GM15510 (cell line): ENCODE data around the gene DMD.

ENCODE experiments used
- POLR2A ChIP-seq: IDR thresholded peaks from 3 replicates; pipeline ENCODE4 v1.6.1; 2011; ENCODE audit warnings: borderline replicate concordance; ENCODE audit not compliant: insufficient read length; ENCODE audit errors: extremely low read depth

Gene DMD

DNA sequence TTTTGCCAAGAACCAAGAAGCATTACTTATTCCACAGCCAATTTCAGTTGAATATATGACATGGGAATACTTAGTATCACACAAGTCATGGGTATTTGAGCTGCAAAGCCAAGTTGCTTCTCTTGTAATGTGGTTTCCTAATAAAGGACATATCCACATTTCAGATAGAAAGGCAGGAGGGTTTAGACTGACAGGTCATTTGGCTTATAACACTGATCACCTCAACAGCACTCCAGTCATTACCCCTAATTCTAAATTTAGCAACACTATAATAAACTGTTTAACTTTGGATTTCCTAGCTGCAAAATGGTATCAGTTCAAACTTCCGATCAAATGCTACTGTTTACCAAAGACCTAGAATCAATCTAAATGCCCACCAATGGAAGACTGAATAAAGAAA is 2025.5 kb downstream of the DMD start:
- TF ChIP-seq POLR2A = no peak

DNA sequence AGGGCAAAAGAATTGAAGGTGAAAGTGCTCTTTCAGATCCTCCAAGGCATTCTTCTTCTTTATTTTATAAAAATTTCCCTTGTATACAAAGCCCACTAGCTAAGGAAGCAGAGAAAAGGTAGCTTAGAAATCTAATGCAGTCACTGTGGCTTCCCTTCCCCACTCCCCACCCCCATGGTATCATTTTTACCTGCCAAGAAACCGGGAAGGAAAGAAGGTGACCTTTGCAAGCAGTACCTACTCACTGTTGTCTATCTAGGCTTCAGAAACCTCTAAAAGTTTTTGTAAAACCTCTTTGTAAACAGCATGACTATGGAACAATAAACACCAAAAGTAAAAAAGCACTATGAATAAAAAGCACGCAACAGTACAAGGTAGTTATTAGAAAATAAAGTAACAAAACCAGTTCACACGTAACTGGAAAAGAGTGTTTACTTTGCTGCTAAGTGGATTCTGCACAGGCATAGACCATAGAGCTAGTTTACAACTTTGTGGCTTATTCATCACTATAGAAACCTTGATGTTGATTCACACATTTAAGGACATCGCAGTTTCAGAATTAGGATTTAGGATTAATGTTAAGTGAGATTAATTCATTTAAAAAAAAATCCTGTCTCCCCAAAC is 2029.9 kb downstream of the DMD start:
- TF ChIP-seq POLR2A = no peak

DNA sequence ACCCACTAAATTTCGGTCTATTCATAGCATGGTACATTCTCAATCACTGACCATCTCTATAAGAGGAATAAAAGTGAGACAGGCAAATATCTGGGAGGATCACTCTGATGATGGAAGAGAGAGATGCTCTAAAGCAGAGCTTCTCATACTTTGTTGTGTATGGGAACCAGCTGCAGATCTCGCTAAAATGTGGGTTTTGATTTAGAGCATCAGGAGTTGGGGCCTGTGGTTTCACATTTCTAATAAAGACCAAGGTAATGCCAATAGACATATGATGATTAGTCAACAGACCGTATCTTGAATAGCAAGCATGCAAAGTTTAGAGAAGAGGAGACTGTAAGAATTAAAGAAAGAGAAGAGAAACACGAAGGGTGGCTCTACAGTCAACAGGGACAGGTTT is 2032.1 kb downstream of the DMD start:
- TF ChIP-seq POLR2A = no peak

- TF ChIP-seq POLR2A = no peak
These were observed 2032.6 kb downstream of the DMD start for GRCh38 chrX:31178769-31179125.

- TF ChIP-seq POLR2A = no peak
These were observed 2033.1 kb downstream of the DMD start for GRCh38 chrX:31178064-31178768.

DNA sequence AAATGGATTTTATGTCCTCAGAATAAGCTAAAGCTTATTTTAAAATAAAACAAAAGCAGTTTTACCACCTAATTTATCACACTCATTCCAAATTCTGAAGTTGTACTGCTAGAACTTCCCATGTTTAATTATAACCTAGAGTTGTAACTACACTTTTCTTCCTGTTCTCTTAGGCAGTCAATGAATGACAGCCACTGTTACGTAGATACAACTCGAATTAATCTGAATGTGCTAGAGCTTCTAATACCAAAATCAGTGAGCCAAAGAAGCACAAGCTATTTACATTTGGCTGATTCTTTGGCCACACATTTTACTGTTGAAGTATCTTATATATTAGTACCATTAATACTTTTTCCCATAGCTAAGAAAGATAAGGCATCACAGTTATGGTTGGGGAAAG is 2040.6 kb downstream of the DMD start:
- no peak for TF ChIP-seq POLR2A

- no peak for TF ChIP-seq POLR2A
These were observed 2042.8 kb downstream of the DMD start for GRCh38 chrX:31168551-31168950.

GRCh38 chrX:31166832-31167231 is 2044.5 kb downstream of the DMD start:
- no peak for TF ChIP-seq POLR2A

GRCh38 chrX:31166416-31166815 is 2044.9 kb downstream of the DMD start:
- TF ChIP-seq POLR2A = no peak

- no peak for TF ChIP-seq POLR2A
These were observed 2045.9 kb downstream of the DMD start for GRCh38 chrX:31165241-31166035.

- no peak for TF ChIP-seq POLR2A
These were observed 2056.4 kb downstream of the DMD start for GRCh38 chrX:31154946-31155345.

DNA sequence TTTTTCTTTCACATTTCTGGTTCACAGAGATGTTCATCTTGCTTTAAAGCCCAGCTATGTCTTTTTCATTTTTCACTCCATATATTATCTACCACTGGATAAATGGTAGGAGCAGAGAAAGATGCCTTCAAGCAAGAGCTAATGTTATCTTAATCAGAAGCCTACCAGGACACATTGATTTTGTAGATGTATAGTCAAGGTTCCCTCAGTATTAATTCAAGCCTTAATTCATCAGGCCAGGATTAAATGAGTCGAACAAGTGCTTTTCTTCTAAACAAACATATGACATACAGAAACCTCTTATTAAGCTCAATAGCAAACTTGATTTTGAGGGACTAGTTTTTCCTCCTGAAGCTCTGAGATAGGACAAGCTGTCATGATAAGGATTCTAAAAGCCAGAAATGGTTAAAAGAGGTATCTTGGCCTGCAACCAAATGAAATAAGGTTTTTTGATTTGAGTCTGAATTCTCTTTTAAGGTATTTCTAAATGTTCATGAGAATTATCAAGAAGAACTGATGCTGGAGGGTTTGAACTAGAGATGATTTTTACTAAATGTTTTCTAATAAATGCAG is 2057.8 kb downstream of the DMD start:
- TF ChIP-seq POLR2A = no peak

GRCh38 chrX:31147175-31147574 is 2064.2 kb downstream of the DMD start:
- TF ChIP-seq POLR2A = no peak

- no peak for TF ChIP-seq POLR2A
These were observed 2071.4 kb downstream of the DMD start for GRCh38 chrX:31139961-31140360.

DNA sequence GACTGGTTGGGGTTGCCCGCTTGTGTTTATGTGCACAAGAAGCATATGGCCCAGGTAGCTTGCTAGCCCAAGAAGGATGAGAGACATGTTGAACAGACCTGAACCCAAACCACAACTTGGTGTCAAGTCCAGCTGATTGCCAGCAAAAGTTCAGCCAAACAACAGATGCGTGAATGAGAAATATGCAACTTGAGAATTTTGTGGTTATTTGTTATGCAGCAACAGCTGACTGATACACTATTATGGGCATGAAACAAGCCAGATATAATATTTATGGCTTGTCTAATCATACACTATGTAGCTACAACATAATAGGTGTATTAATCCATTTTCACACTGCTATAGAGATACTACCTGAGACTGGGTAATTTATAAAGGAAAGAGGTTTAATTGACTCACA is 2073.2 kb downstream of the DMD start:
- no peak for TF ChIP-seq POLR2A
